CD4-positive, alpha-beta T cell treated with Interleukin-17A for 4 hours (primary cell): ENCODE measurements around the gene FGF22.
"Not testable (repeated sequence)": the region's sequence is repeated elsewhere in the genome, so short reads cannot be mapped to it uniquely, and the experiment has no call there.

Experiments used
- DNase-seq: peaks from one replicate; pipeline ENCODE4 v3.0.0-alpha.2; 2020; ENCODE audit warnings: mixed read lengths

The FGF22 gene

DNA sequence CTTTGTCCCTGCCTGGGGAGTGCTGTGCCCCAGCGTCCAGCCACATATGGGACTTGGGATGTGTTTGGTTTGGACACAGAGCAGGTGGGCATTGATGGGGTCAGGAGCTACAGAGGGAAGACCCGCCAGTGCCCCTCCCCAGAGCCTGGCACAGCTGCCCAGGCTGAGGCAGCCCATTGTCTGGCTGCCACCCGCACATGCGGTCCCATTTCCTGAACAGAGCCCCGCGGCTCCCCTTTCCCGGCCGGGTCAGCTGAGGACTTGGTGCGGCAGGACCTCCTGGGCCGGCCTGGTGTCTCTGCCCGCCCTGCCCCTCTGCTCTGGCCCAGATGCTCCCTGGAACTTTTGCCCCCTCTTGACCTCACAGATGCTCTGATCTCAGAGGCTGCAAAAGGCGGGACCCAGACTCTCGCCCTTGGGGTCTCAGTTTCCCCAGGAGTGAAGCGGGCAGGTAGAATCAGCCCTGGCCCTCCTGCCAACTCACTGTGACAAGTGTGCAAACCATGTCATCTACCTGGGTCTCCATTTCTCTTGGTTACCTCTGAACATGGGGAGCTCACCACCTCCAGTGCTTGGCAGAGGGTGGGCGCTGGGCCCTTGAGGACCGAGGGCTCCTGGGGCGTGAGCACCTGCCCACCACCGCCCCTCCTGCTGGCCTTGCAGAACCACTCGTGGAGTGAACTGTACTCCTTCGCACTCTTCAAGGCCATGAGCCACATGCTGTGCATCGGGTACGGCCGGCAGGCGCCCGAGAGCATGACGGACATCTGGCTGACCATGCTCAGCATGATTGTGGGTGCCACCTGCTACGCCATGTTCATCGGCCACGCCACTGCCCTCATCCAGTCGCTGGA, 32.2 kb upstream of the FGF22 start:
- no peak for DNase-seq

GRCh38 chr19:608155-609003, 31.3 kb upstream of the FGF22 start:
- no peak for DNase-seq

DNA sequence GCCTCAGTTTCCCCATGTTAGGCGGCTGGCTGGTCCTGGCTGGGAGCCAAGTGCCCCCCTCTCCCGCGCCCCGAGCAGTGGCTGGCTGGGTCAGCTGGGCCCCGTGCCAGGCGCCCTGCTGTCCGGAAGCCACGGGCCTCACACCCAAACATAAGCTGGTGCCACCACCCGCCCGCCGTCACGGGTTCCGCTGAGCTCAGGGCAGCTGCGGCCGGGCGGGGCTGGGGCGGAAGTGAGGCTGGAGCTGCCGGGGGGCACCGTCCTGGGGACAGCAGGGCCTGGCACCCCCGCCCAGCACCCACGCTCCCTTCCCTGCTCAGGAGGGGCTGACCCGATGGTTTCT, 30.7 kb upstream of the FGF22 start:
- no peak for DNase-seq

GRCh38 chr19:610071-610800, 29.4 kb upstream of the FGF22 start:
- DNase-seq: peak; percentile 60

DNA sequence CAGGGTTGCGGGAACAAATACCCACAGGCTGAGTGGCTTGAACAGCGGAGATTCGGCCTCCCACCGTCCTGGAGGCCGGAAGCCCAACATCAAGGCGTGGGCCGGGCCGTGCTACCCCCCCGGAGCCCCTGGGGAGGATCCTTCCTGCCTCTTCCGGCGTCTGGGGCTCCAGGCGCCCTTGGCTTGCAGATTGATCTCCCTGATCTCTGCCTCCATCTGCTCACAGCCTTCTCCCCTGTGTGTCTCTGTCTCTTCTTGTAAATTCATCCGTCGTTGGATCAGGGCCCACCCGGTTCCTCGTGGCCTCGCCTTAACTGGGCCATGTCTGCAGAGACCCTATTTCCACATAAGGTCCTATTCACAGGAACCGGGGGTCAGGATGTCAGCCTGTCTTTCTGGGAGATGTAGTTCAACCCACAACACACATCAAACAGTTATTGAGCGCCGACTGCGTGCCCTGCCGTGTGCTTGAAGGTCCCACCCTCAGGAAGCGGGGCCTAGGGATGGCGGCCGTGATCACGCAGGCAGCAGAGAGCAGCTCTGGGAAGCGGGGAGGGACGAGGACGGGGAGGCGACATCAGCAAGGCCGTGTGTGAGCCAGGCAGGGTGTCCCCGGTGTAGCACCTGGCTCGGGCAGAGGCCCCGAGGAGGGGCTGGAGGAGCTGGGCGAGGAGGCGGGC, 28.7 kb upstream of the FGF22 start:
- DNase-seq: peak; percentile 76

- peak; percentile 61 for DNase-seq
Measured at GRCh38 chr19:611481-611868, 28.2 kb upstream of the FGF22 start.

- DNase-seq: no peak
Measured at GRCh38 chr19:612941-613340, 26.7 kb upstream of the FGF22 start.

DNA sequence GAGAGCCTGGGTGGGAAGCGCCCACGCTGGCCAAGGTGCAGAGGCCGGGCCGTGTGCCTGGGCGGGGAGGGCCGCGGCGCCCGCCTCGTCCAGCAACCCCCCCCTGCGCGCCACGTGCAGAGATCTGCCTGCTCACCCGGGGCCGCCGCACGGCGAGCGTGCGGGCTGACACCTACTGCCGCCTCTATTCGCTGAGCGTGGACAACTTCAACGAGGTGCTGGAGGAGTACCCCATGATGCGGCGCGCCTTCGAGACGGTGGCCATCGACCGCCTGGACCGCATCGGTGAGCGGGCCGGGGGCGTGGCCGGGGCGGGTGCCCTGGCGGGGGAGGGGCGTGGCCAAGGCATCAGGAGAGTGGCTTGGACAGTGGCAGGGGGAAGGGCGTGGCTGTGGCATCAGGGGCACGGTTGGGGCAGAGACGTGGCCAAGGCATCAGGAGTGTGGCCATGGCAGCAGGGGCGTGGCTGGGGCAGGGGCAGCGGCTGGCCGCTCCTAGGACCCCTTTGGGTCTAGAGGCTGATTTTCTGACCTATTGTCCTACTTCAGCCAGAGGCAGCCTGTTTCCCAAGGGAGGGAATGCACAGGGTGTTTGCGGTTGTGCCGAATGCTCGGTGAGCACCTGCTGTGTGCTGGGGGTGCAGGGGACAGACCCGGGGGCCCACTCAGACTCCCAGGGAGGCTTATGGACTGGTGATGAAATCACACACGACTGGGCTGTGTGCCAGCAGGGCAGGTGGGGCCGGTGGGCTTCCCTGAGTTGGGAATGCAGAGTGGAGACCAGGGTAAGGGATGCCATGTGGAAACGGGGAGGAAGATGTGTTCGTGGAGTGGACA, 25.7 kb upstream of the FGF22 start:
- DNase-seq: no peak

GRCh38 chr19:615619-616018, 24.1 kb upstream of the FGF22 start:
- DNase-seq: no peak

DNA sequence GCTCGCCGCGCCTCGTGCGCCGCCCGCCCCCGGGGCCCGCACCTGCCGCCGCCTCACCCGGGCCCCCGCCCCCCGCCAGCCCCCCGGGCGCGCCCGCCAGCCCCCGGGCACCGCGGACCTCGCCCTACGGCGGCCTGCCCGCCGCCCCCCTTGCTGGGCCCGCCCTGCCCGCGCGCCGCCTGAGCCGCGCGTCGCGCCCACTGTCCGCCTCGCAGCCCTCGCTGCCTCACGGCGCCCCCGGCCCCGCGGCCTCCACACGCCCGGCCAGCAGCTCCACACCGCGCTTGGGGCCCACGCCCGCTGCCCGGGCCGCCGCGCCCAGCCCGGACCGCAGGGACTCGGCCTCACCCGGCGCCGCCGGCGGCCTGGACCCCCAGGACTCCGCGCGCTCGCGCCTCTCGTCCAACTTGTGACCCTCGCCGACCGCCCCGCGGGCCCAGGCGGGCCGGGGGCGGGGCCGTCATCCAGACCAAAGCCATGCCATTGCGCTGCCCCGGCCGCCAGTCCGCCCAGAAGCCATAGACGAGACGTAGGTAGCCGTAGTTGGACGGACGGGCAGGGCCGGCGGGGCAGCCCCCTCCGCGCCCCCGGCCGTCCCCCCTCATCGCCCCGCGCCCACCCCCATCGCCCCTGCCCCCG, 23.5 kb upstream of the FGF22 start:
- DNase-seq: no peak

DNA sequence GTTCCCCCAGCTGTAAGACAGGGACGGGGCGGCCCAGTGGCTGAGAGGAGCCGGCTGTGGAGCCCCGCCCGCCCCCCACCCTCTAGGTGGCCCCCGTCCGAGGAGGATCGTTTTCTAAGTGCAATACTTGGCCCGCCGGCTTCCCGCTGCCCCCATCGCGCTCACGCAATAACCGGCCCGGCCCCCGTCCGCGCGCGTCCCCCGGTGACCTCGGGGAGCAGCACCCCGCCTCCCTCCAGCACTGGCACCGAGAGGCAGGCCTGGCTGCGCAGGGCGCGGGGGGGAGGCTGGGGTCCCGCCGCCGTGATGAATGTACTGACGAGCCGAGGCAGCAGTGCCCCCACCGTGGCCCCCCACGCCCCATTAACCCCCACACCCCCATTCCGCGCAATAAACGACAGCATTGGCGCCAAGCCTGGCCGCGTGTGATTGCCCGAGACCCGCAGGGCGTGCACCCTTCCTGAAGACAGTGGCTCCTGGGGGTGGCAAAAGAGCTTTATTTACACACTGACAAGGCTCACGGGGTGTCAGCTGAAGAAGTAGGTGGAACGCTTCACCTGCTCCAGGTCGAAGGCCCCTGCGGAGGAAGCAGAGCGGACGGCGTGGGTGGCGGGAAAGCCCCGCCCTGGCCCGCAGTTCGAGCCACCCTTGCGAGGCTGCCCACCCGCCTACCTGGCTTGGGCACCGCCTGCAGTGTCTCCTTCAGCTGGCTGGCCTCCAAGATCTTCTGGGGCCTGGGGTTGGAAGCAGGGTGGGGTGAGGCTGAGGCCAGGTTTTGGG, 22.7 kb upstream of the FGF22 start:
- no peak for DNase-seq

- no peak for DNase-seq
Measured at GRCh38 chr19:617551-618246, 22.0 kb upstream of the FGF22 start.

DNA sequence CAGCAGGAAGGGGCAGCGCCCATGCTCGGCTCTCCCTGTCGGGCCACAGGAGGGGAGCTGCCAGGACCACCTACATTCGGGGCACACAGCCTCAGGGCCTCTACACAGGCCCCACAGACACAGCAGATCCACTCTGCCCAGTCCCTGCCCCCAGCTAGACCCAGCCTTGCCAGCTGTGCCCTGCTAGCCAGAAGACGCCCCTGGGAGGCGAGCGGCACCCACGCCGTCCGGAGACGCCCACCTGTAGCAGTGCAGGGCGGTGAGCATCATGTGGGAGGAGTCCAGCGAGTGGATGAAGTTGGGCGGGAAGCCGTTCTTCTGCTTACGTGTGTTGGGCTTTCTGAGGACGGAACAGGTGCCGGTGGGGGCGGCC, 21.4 kb upstream of the FGF22 start:
- no peak for DNase-seq

- DNase-seq: no peak
Measured at GRCh38 chr19:618674-619285, 20.9 kb upstream of the FGF22 start.

DNA sequence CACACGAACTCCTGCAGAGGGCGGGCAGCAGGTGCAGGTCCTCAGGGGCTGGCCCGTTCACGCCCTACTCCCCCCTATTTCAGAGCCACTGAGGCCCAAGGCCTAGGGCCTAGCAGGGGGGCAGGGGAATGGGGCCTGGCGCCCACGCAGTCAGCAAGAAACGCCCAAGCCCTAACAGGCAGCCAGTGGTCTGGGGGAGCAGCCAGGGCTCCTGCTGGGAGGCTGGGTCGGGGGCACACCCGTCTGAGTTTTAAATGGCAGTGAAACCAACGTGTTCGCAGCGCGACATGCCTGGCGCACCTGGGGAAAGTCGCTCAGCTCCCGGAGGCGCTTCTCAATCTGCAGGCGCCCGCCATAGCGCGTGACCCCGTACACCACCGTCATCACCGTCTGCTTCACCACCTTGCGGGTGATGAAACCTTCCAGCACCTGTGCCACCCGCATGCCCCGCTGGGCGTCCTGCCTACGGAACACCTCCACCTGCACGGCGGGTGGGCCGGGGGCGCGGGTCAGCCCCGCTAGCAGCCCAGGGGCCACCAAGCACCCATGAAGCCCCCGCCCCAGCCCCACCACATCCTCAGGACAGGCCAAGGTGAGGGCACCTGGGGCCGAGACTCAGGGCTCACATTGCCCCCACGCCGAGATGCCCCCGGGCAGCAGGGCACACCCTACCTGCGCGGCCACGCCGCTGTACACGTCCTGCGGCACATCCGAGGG, 20.2 kb upstream of the FGF22 start:
- no peak for DNase-seq

DNA sequence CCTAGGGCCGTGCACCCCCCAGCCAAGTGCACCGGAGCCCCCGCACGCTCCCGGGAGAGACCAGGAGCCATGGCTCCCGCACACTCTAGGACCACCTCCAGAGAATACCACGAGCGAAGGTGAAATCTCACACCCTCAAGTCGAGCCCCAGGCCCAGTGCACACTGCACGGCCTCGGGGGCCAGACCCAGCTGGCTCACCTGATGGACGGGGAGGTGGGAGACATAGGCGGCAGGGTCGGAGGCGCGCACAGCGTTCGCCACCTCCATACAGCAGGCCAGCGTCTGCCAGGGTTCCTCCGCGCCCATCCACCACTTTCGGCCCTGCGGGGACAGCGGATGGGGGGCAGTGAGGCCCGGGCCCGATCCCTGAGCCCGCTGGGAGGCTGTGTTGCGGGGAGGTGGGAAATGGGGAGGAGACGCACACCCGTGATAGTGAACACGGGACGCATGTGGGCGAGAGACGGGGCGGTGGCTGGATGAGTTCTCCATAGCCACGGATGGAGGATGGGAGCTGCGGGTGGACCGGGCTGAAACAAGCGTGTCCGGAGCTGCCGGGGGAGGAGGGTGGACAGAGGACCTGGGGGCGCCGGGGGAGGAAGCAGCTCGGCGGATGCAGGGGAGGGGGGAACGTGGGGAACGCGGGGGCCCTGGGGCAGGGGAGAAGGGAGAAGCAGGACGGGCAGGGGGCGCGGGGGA, 19.4 kb upstream of the FGF22 start:
- DNase-seq: no peak

GRCh38 chr19:621191-621590, 18.5 kb upstream of the FGF22 start:
- DNase-seq: not testable (repeated sequence)

GRCh38 chr19:621819-622218, 17.9 kb upstream of the FGF22 start:
- no peak for DNase-seq
